ENCODE data around the gene BAG3.

Gene BAG3

DNA sequence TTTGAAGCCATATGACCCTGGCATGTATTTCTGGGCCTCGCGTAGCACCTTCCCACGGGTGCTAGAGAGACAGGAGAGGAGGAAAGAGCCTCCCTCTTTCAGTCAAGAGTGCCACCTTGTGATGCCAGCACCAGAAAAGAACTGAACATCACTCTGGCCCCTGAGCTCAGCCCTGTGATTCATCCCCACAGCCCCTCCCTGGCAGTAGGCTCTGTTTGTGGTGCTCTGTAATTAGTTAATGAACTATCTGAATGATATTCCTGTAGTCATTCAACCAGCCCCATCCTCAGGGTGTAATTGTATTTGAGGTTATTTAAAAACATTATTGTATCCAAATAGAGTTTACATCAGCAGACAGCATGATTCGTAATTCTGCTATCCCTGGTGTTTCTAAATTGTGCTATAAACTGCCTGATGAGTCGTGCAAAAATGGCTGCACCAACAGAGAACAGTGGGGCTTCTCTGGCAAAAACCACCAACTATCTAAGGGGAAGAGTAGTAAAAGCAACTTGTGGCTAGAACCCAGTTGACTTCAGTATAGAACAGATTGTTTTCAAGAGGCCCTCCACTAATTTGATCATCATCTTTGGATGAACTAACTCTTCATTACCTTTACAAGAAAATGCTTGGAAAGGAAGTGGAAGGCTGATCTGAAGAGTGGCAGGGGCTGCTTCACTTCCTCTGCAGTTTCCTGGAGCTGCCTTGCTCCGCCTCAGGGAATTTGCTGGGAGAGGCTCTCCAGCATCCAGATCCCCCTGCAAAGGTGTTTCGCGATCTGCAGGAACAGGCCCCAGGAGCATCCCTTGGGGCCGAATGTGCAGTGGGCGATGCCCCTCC, 30.7 kb upstream of the BAG3 start:
- Histone ChIP-seq H3K4me1 (peaks cover 20% of the 10 kb centered on the region), H3K27me3 (no peaks in the 10 kb centered on the region), H3K36me3 (no peaks in the 10 kb centered on the region), H3K9me3 (no peaks in the 10 kb centered on the region), H3K4me3 (ENCODE audit: low read depth, low read length) (no peak overlapping the region)
- no peak for DNase-seq
- TF ChIP-seq, protein P1, sequence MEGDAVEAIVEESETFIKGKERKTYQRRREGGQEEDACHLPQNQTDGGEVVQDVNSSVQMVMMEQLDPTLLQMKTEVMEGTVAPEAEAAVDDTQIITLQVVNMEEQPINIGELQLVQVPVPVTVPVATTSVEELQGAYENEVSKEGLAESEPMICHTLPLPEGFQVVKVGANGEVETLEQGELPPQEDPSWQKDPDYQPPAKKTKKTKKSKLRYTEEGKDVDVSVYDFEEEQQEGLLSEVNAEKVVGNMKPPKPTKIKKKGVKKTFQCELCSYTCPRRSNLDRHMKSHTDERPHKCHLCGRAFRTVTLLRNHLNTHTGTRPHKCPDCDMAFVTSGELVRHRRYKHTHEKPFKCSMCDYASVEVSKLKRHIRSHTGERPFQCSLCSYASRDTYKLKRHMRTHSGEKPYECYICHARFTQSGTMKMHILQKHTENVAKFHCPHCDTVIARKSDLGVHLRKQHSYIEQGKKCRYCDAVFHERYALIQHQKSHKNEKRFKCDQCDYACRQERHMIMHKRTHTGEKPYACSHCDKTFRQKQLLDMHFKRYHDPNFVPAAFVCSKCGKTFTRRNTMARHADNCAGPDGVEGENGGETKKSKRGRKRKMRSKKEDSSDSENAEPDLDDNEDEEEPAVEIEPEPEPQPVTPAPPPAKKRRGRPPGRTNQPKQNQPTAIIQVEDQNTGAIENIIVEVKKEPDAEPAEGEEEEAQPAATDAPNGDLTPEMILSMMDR (IDR thresholded peaks at IDR 0.05; ENCODE audit: low read depth, low read length) = no peak

DNA sequence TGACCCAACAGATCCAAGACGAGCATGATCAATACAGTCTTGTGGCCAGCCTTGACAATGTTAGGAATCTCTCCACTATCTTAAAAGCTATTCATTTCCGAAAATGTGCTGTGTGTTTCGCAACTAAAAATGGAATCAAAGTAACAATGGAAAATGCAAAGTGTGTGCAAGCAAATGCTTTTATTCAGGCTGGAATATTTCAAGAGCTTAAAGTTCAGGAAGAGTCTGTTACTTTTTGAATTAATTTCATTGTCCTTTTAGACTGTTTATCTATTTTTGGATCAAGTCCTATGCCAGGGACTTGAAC, 30.1 kb upstream of the BAG3 start:
- Histone ChIP-seq H3K4me1 (peaks cover 20% of the 10 kb centered on the region), H3K9me3 (no peaks in the 10 kb centered on the region; the same call in 1 of the 2 replicates), H3K36me3 (no peaks in the 10 kb centered on the region), H3K4me3 (ENCODE audit: low read depth, low read length) (no peak overlapping the region), H3K27me3 (no peaks in the 10 kb centered on the region)
- DNase-seq = no peak
- TF ChIP-seq, protein P1 (IDR thresholded peaks at IDR 0.05; ENCODE audit: low read depth, low read length) = no peak

DNA sequence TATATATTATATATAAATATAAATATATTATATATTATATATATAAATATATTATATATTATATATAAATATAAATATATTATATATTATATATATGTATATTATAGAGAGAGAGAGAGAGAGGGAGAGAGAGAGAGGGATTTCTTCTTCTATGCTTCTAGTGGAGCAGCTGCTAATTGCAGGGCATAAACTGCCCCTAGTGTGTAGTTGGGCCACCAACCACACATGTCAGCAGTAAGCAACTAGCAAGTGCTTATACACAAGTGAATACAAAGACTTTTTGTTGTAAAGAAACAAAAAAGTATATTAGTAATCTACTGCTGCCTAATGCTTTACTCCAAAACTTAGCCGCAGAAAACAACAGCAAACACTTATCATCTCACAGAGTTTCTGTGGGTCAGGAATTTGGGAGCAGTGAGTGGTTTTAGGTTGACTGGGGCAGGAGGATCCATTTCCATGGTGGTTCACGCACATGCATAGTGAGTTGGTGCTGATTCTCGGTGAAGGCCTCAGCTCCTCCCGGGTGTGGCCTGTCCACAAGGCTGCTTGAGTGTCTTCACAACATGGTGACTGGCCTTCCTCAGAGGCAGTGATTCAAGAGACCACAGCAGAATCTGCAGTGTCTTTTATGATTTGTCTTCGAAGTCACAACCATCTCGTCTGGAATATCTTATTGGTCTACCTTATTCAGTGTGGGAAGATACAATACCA, 25.5 kb upstream of the BAG3 start:
- Histone ChIP-seq H3K36me3 (no peaks in the 10 kb centered on the region), H3K9me3 (no peaks in the 10 kb centered on the region; the same call in 1 of the 2 replicates), H3K4me3 (ENCODE audit: low read depth, low read length) (no peak overlapping the region), H3K4me1 (peaks cover 4% of the 10 kb centered on the region), H3K27me3 (no peaks in the 10 kb centered on the region)
- TF ChIP-seq, protein P1 (IDR thresholded peaks at IDR 0.05; ENCODE audit: low read depth, low read length) = no peak
- no peak for DNase-seq

DNA sequence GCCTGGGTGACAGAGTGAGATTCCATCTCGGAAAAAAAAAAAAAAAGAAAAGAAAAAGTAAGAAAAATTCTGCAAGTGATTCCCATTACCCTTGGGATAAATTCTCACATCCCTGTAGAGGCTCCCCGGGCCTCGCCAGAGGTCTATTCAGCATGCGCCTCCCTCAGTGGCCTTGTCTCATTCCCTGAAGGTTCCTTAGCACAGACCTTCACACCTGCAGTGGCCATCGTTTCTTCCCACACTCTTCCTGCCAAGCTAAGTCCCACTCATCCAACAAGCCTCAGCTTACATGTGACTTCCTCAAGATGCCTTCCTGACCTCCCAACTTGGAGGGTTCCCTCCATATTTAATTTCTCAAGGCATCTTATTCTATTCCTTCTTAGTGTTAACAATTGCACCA, 20.9 kb upstream of the BAG3 start:
- Histone ChIP-seq H3K9me3 (no peaks in the 10 kb centered on the region; the same call in 1 of the 2 replicates), H3K4me1 (no peaks in the 10 kb centered on the region), H3K4me3 (ENCODE audit: low read depth, low read length) (no peak overlapping the region), H3K36me3 (no peaks in the 10 kb centered on the region), H3K27me3 (no peaks in the 10 kb centered on the region)
- DNase-seq = no peak
- TF ChIP-seq, protein P1 (IDR thresholded peaks at IDR 0.05; ENCODE audit: low read depth, low read length) = no peak

DNA sequence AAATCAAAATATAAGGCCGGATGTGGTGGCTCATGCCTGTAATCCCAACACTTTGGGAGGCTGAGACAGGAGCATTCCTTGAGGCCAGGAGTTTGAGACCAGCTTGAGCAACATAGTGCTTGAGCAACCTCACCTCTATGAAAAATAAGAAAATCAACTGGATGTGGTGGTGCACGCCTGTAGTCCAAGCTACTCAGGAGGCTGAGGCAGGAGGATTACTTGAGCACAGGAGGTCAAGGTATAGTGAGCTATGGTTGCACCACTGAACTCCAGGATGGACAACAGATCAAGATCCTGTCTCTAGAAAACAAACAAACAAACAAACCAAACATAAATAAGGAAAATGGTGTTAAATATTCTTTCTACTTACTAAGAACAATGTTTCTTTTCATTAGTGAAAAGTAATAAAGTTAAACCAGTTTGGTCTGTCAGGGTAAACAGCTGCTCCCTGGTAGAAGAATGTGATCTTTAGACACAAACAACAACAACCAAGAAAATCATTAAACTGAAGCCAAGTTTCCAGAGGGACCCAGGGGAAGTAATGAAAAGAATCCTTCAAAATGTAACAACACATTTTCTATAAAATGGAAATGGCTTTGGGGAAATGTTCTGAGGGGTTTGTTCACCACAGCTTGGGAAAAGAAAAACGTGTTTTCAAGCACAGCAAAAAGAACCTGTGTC, 17.5 kb upstream of the BAG3 start:
- Histone ChIP-seq H3K36me3 (no peaks in the 10 kb centered on the region), H3K9me3 (no peaks in the 10 kb centered on the region), H3K4me1 (no peaks in the 10 kb centered on the region), H3K4me3 (ENCODE audit: low read depth, low read length) (no peak overlapping the region), H3K27me3 (no peaks in the 10 kb centered on the region)
- TF ChIP-seq, protein P1 (IDR thresholded peaks at IDR 0.05; ENCODE audit: low read depth, low read length) = no peak
- DNase-seq = no peak

Data from BE2C (cell line).